ENCODE measurements around the gene ARHGAP40. TPM values are rescaled to one million over a fixed set of nuclear protein-coding genes. Genes with fewer than 3 reads are reported as not detected.
A peak's percentile ranks its signal among the peaks of the same experiment; 100 is the strongest.

ARHGAP40 gene
- total RNA-seq, 4 donors from 2014 or later, result not detected

DNA sequence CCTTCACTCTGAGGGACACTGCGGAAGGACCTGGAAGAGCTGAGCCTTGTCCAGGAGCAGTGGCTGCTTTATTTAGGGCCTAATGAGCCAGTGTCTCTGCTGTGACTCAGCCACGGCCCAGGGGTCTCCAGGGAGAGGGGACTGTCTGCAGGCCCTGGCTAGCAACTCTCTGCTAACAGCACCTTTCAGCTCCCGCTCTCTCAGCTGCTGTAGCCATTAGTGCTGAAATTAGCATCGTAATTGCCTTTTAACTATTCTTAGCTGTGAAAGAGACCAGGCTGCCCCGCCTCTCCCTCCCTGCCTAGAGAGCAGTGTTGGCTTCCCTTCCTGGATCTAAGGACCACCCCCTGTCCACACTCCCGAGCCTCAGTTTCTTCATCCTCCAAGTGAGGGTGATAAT is 69.6 kb downstream of the ARHGAP40 start:
- WGBS, 2 donors, result 24 to 26% methylated on average over 6 of the region's 6 CpGs
- Histone ChIP-seq H3K9me3 (no peaks in the 10 kb centered on the region), H3K36me3 (no peaks in the 10 kb centered on the region), H3K27me3 (peaks cover 0 to 59% of the 10 kb centered on the region in 2 donors), H3K4me3 (no peak overlapping the region), H3K4me1 (peaks cover 0 to 14% (median 5%) of the 10 kb centered on the region in 4 donors), H3K27ac (no peak overlapping the region)
- DNase-seq (ENCODE audit: low spot score in 2 of 2), result no peak
- TF ChIP-seq, protein P1, sequence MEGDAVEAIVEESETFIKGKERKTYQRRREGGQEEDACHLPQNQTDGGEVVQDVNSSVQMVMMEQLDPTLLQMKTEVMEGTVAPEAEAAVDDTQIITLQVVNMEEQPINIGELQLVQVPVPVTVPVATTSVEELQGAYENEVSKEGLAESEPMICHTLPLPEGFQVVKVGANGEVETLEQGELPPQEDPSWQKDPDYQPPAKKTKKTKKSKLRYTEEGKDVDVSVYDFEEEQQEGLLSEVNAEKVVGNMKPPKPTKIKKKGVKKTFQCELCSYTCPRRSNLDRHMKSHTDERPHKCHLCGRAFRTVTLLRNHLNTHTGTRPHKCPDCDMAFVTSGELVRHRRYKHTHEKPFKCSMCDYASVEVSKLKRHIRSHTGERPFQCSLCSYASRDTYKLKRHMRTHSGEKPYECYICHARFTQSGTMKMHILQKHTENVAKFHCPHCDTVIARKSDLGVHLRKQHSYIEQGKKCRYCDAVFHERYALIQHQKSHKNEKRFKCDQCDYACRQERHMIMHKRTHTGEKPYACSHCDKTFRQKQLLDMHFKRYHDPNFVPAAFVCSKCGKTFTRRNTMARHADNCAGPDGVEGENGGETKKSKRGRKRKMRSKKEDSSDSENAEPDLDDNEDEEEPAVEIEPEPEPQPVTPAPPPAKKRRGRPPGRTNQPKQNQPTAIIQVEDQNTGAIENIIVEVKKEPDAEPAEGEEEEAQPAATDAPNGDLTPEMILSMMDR (IDR thresholded peaks at IDR 0.05), result no peak
- TF ChIP-seq EP300 (IDR thresholded peaks at IDR 0.05), result no peak
- TF ChIP-seq POLR2A (IDR thresholded peaks at IDR 0.05), result no peak

DNA sequence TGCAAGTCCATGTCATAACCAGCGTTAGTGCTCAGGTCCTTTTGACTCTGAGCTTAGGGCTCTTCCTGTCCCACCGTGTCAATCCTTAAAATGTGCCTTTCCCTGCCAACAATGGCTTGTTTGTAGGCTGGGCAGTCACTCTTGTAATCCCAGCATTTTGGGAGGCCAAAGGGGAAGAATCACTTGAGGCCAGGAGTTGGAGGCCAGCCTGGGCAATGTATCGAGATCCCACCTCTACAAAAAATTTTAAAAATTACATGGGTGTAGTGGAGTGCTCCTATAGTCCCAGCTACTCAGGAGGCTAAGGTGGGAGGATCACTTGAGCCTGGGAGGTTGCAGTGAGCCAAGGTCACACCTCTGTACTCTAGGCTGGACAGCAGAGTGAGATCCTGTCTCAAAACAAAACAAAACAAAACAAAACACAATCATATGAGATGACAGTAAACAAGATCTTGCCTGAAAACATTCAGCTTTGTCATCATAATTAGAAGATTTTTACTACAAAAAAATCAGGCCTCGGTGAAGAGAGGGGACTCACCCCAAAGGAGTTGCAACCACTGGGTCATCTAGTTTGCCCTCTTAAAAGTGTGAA is 70.2 kb downstream of the ARHGAP40 start:
- Histone ChIP-seq H3K27ac (no peak overlapping the region), H3K9me3 (no peaks in the 10 kb centered on the region), H3K4me1 (peaks cover 0 to 14% (median 5%) of the 10 kb centered on the region in 4 donors), H3K27me3 (peaks cover 0 to 54% of the 10 kb centered on the region in 2 donors), H3K36me3 (no peaks in the 10 kb centered on the region), H3K4me3 (no peak overlapping the region)
- TF ChIP-seq, protein P1 (IDR thresholded peaks at IDR 0.05), result no peak
- TF ChIP-seq POLR2A (IDR thresholded peaks at IDR 0.05) (no peak), EP300 (IDR thresholded peaks at IDR 0.05) (no peak)
- WGBS, 2 donors, result 41% methylated on average over 4 of the region's 4 CpGs
- DNase-seq (ENCODE audit: low spot score in 2 of 2), result no peak

DNA sequence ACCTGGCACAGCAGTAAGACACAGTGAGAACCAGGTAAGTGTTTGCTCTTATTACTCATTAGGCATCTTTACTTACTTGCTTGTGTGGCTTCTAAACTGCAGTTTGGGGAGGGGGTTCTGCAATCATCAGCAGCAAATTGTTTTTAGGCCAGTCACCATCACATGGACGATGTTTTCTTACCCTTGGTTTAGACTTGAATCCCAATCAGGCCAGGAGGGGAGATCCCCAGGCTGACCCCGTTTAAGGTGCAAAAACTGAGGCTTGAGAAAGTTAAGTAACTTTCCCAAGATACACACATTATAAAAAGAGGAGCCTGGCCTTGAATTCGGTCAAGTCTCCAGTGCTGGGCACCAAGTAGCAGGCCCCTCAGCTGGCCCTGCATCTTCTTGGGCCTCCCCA is 70.9 kb downstream of the ARHGAP40 start:
- H3K36me3 ChIP-seq, result no peaks in the 10 kb centered on the region
- no peak for DNase-seq (ENCODE audit: low spot score in 2 of 2)
- TF ChIP-seq EP300 (IDR thresholded peaks at IDR 0.05), result no peak
- TF ChIP-seq, protein P1 (IDR thresholded peaks at IDR 0.05), result no peak
- no peak for TF ChIP-seq POLR2A (IDR thresholded peaks at IDR 0.05)
- no peak overlapping the region for H3K4me3 ChIP-seq
- peaks cover 0 to 51% of the 10 kb centered on the region in 2 donors for H3K27me3 ChIP-seq
- no peak overlapping the region for H3K27ac ChIP-seq
- H3K9me3 ChIP-seq, result no peaks in the 10 kb centered on the region
- 72 to 74% methylated on average over 3 of the region's 3 CpGs for WGBS, 2 donors
- peaks cover 0 to 14% (median 5%) of the 10 kb centered on the region in 4 donors for H3K4me1 ChIP-seq

DNA sequence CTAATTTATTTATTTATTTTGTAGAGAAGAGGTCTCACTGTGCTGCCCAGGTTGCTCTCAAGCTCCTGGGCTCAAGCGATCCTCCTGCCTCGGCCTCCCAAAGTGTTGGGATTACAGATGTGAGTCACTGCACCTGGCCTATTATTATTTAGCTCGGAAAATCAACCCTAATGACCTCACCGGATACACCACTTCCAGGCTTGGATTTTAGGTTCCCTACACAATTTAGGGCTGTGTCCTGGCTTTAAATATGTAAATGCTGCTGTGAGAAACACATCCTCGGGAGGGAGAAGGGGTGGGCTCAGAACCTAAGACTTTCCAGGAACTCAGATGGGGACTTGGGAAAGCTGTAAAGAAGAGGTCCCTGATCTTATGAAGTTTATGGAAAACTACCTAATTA is 71.7 kb downstream of the ARHGAP40 start:
- no peak overlapping the region for H3K27ac ChIP-seq
- peaks cover 0 to 45% of the 10 kb centered on the region in 2 donors for H3K27me3 ChIP-seq
- TF ChIP-seq EP300 (IDR thresholded peaks at IDR 0.05), result no peak
- TF ChIP-seq, protein P1 (IDR thresholded peaks at IDR 0.05), result no peak
- TF ChIP-seq POLR2A (IDR thresholded peaks at IDR 0.05), result no peak
- 42% methylated on average over 5 of the region's 5 CpGs for WGBS, 2 donors
- H3K4me1 ChIP-seq, result peaks cover 0 to 14% (median 5%) of the 10 kb centered on the region in 4 donors
- no peak overlapping the region for H3K4me3 ChIP-seq
- DNase-seq (ENCODE audit: low spot score in 2 of 2), result no peak
- H3K36me3 ChIP-seq, result no peaks in the 10 kb centered on the region
- no peaks in the 10 kb centered on the region for H3K9me3 ChIP-seq

DNA sequence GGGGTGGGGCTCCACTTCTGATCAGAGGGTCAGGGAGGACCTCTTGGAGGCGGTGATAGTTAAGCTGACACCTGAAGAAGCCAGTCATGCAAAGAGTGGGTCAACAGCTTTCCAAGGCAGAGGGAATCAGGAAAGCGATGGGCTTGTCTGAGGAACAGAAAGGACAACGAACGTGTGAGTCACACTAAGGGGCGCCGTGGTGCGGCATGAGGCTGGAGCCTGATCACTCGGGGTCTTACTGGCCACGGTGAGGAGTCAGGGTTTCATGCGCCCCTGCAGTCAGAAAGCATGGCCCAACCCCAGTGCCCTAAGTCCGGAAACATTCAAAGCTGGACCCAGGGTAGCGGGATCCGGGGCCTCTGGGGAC is 72.1 kb downstream of the ARHGAP40 start:
- 1 to 3% methylated on average over 12 to 13 of the region's 13 CpGs for WGBS, 2 donors
- TF ChIP-seq, protein P1 (IDR thresholded peaks at IDR 0.05), result no peak
- TF ChIP-seq EP300 (IDR thresholded peaks at IDR 0.05), result no peak
- TF ChIP-seq POLR2A (IDR thresholded peaks at IDR 0.05), result no peak
- no peaks in the 10 kb centered on the region for H3K36me3 ChIP-seq
- H3K4me3 ChIP-seq, result peak overlapping the region; percentile 20 to 52 (median 41)
- H3K4me1 ChIP-seq, result peaks cover 0 to 14% (median 5%) of the 10 kb centered on the region in 4 donors
- peaks cover 0 to 45% of the 10 kb centered on the region in 2 donors for H3K27me3 ChIP-seq
- H3K9me3 ChIP-seq, result no peaks in the 10 kb centered on the region
- no peak overlapping the region for H3K27ac ChIP-seq
- no peak for DNase-seq (ENCODE audit: low spot score in 2 of 2)

All from tibial nerve (tissue), 4 donors.